ENCODE results near the gene DEPDC4.
A peak's percentile ranks its signal among the peaks of the same experiment; 100 is the strongest.
"Not testable (repeated sequence)": the region's sequence is repeated elsewhere in the genome, so short reads cannot be mapped to it uniquely, and the experiment has no call there.

The DEPDC4 gene

DNA sequence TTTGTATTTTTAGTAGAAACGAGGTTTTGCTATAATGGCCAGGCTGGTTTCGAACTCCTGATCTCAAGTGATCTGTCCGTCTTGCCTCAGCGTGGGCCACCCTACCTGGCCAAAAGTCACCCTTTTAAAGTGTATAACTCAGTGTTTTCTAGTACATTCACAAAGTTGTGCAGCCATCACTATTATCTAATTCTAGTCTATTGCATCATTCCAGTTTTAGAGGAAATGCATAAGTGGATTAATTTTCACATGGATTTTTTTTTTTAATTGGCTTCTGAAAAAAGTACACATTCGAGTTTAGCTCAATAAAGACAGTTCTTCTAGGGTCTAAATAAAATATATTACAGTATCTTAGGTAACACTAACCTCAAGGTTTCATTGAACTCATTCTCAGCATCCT, 3.7 kb downstream of the DEPDC4 start:
- no peak for DNase-seq

DNA sequence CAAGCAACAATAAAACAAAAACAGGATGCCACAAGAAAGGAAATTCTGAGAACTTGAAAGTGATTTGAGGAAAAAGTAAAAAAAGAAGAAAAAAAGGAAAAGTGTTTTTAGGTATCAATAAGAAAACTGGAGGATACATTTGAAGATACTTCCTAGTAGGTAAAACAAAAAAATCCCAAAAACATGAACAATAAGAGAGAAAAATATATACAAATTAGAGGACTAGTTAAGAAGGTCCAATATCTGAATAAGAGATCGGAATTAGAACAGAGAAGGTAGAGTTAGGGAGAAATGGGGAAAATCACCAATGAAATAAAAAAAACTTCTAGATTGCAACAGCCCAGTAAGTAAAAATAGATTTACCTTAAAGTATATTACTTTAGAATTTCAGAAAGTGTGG, 8.8 kb downstream of the DEPDC4 start:
- no peak for DNase-seq

DNA sequence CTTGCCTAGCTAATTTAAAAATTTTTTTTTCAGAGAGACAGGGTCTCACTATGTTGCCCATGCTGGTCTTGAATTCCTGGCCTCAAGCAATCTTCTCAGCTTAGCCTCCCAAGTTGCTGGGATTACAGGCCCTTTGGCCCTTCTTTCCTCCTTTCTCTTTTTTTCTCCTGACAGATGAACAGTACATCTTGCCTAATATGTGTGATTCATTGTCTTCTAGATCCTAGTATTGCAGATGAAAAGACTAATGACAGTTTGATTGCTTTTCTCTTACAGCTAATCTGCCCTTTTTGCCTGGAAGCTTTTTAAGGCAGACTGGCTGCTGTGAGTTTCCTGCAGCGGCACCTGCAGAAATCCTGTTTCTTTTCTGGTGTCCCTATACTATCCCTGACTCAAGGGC, 12.0 kb downstream of the DEPDC4 start:
- no peak for DNase-seq

DNA sequence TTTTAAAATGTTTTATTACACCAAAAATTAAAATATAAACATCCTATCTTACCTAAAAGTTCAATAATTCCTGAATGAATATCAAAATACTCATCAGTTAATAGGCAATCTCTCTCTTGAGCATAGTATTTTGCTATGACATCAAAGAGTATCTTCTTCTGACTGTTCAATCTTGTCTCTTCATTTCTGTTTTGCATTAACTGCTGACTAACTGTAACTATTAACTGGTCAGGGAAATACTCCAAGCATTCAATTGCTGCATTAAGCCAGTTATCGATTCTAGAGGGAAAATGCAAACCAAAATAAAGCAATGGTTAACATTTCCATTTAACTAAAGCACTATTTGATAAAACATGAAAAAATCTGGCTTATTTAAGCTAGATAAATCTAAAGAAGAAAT, 13.4 kb downstream of the DEPDC4 start:
- no peak for DNase-seq

DNA sequence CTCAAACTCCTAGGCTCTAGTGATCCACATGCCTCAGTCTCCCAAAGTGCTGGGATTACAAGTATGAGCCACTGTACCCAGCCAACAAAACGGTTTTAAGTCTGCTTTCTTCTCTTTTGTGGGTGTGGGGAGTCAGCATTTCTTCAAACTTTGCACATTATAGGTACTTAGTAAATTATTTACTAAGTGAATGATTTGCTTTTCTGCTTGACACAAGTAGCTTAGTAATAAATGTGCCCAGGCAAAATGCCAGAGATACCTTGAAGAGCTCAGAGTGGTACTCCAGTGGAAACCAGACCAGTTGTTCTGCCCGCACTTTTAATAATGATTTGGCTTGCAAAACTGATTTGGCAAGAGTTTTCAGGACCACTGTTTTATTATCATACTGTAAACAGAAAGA, 15.0 kb downstream of the DEPDC4 start:
- DNase-seq: peak; percentile 59

DNA sequence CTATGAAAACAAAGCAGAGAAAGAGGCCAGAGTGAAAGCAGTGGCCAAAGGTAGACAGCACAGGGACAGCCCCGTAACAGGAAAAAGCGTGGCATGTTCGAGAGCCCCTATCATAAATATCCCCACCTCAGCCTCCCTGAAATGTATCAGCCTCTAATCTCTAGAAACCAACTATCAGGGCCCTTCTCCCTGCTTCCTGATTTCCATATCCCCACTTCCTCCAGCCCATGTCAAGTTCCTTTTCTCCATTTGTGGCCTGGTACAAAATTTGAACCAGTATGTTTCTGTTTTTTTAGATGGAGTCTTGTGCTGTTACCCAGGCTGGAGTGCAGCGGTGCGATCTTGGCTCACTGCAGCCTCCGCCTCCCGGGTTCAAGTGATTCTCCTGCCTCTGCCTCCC, 16.9 kb downstream of the DEPDC4 start:
- no peak for DNase-seq

DNA sequence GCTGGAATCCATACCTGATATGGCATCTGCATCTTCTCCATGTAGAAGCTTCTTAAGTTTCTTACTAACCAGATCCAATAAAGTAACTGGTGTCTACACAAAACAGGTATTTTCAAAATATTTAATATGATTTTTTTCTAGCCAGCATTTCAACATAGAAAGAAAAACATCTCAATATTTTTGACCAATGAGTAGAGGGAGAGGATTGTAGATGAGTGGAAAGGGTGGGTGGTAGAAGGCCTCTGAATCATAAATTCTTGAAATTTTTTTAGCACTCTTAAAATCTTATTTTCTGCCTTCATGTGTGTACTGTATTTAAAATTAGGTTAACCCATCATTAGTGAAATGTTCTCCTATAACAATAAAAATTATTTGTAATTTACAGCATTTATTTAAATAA, 18.0 kb downstream of the DEPDC4 start:
- DNase-seq: no peak

DNA sequence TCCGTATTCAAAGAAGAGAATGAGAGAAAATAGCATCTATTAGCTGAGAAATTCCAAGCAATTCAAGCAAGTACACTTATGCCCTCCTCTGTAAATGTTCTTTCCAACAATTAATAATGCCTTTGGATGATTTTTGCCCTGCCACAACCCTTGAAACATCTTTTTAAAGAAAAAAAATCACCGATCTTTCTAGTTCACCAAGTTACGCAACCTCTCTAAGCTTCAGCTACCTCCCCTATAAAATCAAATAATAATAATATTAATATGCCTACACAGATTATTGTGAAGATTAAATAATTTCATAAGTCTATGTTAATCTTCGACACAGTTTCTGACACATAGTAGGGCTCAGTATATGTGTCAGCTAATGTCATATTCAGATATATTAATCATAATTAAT, 19.1 kb downstream of the DEPDC4 start:
- no peak for DNase-seq

DNA sequence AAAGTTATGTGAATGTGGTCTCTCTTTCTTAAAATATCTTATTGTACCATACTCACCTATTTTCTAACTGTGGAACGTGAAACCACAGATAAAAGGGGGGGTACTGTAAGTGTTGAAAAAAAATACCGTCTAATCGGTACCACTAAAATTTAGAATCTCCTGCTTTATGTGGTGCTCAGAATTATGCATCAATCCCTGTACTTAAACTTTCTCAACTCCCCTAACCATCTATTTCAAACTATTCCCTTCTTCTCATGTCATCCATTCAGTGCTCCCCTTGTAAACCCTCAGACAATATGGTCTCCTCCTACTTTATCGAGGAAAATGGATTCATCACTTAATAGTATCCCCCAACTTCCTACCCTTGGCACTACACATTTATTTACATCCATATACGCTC, 23.7 kb downstream of the DEPDC4 start:
- DNase-seq: no peak

DNA sequence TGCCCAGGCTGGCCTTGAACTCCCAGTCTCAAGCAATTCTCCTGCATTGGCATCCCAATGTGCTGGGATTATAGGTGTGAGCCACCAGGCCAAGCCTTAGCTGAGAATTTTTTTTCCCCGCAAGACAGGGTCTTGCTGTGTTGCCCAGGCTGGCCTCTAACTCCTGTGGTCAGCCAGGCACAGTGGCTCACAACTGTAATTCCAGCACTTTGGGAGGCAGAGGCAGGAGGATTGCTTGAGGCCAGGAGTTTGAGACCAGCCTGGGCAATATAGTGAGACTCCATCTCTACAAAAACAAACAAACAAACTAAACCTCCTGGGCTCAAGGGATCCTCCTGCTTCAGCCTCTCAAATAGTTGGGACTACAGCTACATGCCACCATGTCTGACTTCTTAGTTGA, 27.3 kb downstream of the DEPDC4 start:
- DNase-seq: no peak

DNA sequence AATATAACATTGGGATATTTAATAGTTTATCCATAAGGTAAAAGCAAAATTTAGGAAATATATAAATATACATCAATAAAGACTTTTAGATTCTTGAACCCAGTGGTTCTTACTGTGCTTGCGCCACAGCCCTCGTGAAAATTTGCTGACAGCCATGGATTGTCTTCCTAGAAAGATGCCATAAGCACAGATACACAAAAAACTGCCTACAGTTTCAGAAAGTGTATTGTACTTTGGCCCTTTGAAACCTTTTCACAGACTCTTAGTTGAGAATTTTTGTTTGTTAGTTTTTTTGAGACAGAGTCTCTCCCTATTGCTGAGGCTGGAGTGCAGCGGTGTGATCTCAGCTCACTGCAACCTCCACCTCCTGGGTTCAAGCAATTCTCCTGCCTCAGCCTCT, 28.1 kb downstream of the DEPDC4 start:
- DNase-seq: no peak

DNA sequence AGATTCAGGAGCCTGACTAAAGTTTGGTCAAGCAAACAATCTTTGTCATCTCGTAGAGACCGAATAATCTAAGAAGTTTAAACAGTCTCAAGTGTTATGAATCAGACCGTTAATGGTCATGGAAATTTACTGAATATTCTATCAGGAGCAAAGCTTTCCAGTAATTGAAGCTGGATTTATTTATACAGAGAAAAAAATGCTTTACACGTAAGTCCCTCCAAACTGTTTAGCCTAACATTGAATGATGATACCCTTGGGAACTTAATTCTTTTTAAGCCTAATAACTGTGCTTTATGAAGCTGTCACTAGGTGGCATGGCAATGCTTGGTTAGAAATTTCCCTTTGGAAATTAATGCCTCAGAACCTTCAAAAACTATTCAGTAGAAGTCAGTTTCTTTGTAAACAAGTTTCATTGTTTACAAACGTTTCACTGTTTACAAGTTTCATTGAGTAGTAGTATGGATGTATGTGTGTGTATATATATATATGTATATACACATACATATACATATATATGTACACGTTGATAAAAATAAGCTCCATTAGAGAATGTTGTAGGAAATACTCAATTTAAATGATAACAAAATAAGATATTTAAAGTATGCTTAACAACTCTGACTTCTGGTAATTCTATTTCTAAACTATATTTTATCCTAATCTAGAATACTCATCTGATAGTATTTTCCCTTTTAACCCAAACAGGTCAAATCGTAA, 32.1 kb downstream of the DEPDC4 start:
- DNase-seq: peak; percentile 29

DNA sequence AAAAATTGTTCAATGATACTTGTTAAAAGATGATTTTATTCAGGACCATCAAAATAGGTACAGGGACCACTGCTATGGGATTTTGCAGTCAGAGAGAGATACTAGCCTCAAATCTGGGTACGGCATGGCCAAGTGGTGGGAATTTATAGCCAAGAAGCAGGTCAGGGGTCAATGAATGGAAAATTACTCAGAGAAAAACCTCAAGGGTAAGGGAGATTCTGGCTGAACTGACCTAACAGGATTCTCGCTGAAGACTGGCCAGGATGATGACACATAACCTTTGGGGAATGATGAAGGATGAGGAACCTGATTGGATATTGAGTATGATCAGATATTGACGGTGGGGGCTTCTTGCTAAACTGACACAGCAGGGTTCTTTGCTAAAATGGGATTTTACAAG, 32.7 kb downstream of the DEPDC4 start:
- DNase-seq: no peak

DNA sequence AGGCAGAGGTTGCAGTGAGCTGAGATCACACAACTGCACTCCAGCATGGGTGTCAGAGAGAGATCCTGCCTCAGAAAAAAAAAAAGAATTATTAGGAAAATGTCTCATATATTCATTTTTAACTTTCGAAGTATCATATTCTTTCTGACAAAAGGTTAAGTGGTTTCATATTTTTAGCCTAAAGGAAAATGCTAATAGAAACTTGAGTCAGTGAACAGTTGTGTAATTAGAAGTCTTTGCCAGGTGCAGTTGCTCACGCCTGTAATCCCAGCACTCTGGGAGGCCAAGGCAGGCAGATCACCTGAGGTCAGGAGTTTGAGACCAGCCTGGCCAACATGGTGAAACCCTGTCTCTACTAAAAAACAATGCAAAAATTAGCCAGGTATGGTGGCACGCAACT, 35.0 kb downstream of the DEPDC4 start:
- not testable (repeated sequence) for DNase-seq

DNA sequence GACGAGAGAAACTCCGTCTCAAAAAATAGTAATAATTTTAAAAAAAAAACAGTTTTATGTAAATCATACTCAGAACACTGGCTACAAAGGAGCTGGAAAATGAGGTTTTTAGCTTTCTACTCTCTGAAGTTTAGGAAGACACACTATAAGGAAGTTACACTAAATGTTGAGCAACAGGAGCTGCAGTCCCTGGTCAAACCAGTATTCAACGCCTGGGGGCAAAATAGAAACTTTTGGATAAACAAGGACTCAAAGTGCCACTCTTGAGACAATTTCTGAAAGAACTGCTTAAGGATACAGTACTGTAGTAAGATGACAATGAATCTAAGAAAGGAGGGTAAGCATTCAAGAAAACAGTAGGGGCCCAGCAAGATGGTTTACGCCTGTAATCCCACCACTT, 37.0 kb downstream of the DEPDC4 start:
- no peak for DNase-seq

DNA sequence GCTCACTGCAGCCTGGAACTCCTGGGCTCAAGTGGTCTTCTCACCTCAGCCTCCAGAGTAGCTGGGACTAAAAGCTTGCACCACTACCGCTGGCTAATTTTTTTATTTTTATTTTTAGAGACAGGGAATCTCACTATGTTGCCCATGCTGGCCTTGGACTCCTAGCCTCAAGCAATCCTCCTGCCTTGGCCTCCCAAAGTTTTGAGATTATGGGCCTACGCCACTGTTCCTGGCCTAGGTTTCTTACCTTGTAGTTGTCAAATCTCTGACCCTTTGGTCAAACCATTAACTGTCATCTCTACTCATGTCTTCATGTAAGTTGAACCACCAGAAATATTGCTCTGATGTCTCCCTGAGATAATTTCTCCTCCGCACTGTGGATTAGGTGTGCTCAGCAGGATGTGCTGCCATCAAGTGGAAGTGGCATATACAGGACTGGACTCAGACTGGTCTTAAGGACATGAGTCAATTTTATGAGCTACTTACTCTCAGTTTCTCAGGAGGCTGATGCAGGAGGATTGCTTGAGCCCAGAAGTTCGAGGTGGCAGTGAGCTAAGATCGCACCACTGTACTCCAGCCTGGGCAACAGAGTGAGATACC, 37.7 kb downstream of the DEPDC4 start:
- DNase-seq: no peak

DNA sequence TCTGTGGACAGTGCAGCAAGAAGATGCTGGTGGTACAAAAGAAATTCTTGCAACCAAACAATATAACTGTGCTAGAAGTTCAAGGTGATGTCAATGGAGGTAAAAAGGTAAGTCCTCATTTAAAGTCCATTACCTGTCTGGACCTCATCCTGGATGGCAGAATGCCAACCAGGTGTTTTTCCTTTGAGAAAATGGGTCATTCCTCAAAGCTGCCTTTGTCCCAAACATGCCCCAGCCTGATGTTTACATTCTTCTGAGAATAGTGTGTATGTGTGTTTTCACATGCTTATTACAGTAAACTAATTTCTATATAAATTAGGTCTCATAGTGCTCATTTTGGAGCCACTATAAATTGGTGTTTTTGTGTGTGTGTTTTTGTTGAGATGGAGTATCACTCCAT, 41.4 kb downstream of the DEPDC4 start:
- DNase-seq: no peak

DNA sequence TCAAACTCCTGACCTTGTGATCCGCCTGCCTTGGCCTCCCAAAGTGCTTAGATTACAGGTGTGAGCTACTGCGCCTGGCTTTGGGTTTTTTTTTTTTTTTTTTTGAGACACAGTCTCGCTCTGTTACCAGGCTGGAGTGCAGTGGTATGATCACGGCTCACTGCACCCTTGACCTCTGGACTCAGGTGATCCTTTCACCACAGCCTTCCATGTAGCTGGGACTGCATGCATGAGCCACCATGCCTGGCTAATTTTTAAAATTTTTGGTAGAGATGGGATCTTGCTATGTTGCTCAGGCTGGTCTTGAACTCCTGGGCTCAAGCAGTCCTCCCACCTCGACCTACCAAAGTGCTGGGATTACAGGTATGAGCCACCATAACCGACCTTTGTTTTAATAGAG, 44.7 kb downstream of the DEPDC4 start:
- not testable (repeated sequence) for DNase-seq

DNA sequence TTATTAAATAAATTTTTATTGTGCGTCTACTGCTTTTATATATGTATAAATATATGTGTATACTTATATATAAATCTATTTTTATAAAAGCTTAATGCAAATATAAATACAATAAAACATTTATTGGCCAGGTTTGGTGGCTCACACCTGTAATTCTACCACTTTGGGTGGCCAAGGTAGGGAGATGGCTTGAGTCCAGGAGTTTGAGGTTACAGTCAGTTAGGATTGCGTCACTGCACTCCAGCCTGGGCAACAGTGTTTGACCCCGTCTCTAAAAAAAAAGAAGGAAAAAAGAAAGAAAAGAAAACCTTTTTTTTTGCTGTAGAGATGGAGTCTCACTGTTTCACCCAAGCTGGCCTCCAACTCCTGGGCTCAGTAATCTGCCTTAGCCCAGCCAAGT, 45.4 kb downstream of the DEPDC4 start:
- DNase-seq: no peak

DNA sequence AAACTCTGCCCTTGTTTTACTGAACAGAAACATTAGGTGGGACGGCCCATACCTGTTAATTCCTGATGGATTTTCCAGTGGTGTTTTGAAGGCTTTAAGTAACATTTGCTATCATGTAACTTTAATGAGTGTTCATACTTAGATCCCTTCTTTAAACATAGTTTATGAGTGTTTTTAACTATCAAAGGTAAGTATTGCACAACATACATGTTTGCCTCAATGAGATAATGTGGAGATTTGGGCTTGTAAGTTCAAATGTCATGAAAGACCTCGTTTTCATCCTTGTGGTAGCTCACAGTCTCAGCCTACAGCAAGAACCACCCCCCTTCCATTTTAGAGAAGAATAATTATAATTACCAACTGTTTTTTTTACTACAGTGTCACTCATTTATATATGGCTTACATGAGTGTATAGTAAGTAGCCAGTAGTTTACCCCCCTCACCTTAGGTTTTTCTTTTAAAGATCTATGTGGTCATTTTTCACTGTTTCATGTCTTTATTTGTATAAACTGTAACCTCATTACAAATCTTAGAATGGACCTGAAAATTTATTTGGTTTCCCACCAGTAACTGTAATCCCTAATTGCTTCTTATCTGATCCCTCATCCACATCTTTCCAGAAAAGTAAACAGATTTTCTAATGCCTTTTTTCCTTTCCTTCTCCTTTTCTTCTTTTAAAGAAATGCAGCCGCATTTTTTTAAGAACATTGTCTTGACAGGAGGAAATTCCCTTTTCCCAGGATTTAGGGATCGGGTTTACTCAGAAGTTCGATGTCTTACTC, 47.4 kb downstream of the DEPDC4 start:
- no peak for DNase-seq

DNA sequence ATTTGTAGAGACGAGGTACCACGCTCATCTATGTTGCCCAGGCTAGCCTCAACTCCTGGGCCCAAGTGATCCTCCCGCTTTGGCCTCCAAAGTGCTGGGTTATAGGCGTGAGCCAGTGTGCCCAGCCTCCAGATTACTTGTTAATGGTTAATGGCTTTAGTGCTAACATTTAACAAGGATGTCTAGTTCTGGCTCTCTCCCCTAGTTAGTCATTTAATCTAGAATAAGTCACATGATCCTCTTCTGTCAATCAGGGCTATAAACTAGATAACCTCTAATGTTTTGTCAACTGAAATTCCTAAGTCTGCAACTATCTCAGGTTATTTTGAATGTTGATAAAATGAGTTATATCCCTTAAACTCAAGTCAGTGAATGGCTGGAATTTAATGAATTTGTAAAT, 50.5 kb downstream of the DEPDC4 start:
- no peak for DNase-seq

DNA sequence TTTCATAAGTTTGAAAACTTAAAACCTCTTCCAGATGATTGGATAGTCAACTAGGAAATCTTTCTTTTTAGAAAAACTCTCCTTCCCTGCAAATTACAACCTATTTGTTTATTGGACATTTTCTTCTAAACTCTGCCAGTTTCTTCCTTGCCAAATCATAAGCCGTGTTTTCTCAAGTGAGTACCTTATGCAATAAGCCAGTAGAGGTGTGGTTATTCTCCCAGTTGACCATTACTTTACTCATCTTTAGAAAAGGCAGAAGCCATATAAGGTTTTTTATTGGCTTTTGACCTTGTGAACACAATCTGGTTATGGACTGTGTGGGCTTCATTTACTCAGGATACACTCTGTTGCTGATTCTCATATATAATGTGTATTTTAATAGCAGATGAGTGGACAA, 51.7 kb downstream of the DEPDC4 start:
- no peak for DNase-seq

DNA sequence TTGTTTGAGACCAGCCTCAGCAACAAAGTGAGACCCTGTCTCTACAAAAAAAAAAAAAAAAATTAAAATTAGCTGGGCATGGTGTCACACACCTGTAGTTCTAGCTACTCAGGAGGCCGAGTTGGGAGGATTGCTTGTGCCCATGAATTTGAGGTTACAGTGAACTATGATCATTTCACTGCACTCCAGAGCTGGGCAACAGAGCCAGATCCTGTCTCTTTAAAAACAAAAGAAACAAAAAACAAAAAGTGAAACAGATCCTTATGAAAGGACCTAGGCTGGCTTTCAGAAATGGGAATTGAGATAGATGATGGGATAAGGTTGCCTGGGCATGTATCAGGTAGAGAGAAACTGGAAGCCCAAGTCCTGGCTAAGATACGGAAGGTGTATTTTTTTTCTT, 52.4 kb downstream of the DEPDC4 start:
- DNase-seq: no peak
